GM10266 (cell line): Measurements from ENCODE around the gene SDK1.

ENCODE experiments used
- DNase-seq: peaks from one replicate; pipeline ENCODE4 v3.0.0; 2012; ENCODE audit errors: extremely low spot score
- CTCF ChIP-seq: IDR thresholded peaks from 2 replicates; pipeline ENCODE4 v1.5.1; 2012; ENCODE audit warnings: mild to moderate bottlenecking, low read depth; ENCODE audit not compliant: control insufficient read depth, insufficient read depth; ENCODE audit errors: missing control alignments

SDK1 gene

GRCh38 chr7:3482147-3482921 is 181.3 kb downstream of the SDK1 start:
- DNase-seq: no peak
- TF ChIP-seq CTCF: peak; percentile 23

GRCh38 chr7:3486841-3487240 is 185.8 kb downstream of the SDK1 start:
- no peak for DNase-seq
- TF ChIP-seq CTCF: no peak

DNA sequence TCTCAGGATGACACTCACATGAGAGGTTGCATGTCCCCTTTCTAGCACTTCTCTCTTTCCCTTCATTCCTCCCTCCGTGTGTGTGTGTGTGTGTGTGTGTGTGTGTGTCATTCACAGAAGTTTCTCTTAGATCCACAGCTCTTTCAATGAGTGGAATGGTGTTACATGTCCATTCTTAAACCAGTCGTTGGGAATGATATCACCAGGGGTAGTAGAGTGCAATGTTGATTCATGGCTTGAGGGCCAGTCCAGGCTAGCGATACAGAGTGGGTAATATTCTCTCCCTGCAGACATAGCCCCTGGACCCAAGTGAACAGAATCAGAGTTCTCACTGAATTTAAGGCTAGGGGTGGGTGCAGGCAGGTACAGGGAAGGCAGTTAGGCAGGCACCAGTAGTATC is 187.8 kb downstream of the SDK1 start:
- no peak for DNase-seq

GRCh38 chr7:3493499-3493898 is 192.4 kb downstream of the SDK1 start:
- no peak for DNase-seq
- no peak for TF ChIP-seq CTCF

More for the DNA sequence above, 187.8 kb downstream of the SDK1 start:
- no peak for TF ChIP-seq CTCF

DNA sequence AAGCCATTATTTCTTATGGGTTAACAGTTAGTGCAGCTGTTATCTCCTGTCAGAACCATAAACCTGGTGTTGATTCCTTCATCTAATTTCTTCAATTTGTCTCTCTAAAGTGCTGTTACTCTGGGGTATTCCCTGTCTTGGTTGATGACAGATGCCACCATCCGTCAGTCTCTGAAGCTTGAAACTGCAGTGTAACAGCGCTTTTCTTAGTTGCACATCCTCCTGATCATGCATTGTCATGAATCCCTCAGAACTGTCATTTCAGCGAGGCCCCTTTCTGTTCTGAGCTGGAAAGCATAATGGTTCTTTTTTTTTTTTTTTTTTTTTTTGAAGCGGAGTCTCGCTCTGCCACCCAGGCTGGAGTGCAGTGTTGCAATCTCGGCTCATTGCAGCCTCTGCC is 193.9 kb downstream of the SDK1 start:
- no peak for TF ChIP-seq CTCF
- DNase-seq: no peak

DNA sequence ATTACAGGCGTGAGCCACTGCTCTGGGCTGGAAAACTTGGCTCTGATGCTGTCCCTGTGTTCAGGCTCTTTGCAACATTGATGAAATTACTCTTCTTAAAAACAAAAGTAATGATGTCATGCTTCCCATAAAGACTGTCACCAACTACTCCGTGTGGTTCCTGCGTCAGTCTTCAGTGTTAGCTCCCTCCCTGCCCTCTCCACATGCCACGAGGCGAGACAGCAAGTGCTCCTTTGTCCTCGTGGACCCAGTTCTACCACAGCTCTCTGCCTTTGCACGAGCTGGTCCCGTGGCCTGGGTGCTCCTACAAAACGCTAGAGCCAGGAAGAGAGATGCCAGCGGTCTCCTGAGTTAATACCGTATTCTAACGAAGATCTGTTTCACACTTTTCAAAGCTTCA is 194.5 kb downstream of the SDK1 start:
- no peak for TF ChIP-seq CTCF
- DNase-seq: no peak

- DNase-seq: no peak
Measured at GRCh38 chr7:3495954-3496353, 194.9 kb downstream of the SDK1 start.

More at GRCh38 chr7:3495954-3496353, 194.9 kb downstream of the SDK1 start:
- TF ChIP-seq CTCF: no peak
